ENCODE data around the gene SIGLEC5. TPM values are rescaled to one million over a fixed set of nuclear protein-coding genes. Genes with fewer than 3 reads are reported as not detected.
A peak's percentile ranks its signal among the peaks of the same experiment; 100 is the strongest.

Gene SIGLEC5
- polyA plus RNA-seq, 1 of the 3 experiments (the other 2 are of a cell fraction) = not detected

- no peaks in the 10 kb centered on the region for H3K36me3 ChIP-seq (replicated peaks in 1 of 2; ENCODE audit: control insufficient read depth in 1 of 2, insufficient read depth in 2 of 2, low read length in 1 of 2)
- no peaks in the 10 kb centered on the region for H4K20me1 ChIP-seq (ENCODE audit: insufficient read depth)
- H2AFZ ChIP-seq (ENCODE audit: low read depth) = no peak overlapping the region
- ChIA-PET POLR2A (no interaction called here), CTCF (interaction anchor here (0.9 kb wide), 1 partner anchor 35 kb away, joined by 4 read pairs; no protein-coding TSS in a partner anchor)
- H3K9ac ChIP-seq = no peak overlapping the region
- no peak overlapping the region for H3K27ac ChIP-seq (ENCODE audit: low read depth in 2 of 2, low read length in 1 of 2)
- no peaks in the 10 kb centered on the region for H3K4me1 ChIP-seq (ENCODE audit: control insufficient read depth in 1 of 2, insufficient read depth in 2 of 2, low read depth in 1 of 2, low read length in 1 of 2)
- H3K4me2 ChIP-seq = no peak overlapping the region
- no peak overlapping the region for H3K4me3 ChIP-seq (ENCODE audit: low read depth in 2 of 2, low read length in 1 of 2)
- peaks cover 11% of the 10 kb centered on the region; the same call in 1 of the 2 replicates for H3K27me3 ChIP-seq (ENCODE audit: insufficient read depth)
- H3F3A ChIP-seq (replicated peaks; ENCODE audit: insufficient read depth) = peaks cover 2% of the 10 kb centered on the region
- no peak for TF ChIP-seq YY1 (IDR thresholded peaks at IDR 0.05; ENCODE audit: low read depth)
- TF ChIP-seq TEAD4 (IDR thresholded peaks at IDR 0.05; ENCODE audit: borderline replicate concordance, insufficient read depth) = no peak
- TF ChIP-seq SMC3 (IDR thresholded peaks at IDR 0.05; ENCODE audit: low read depth, low read length) = no peak
- no peak for TF ChIP-seq FOSL2 (IDR thresholded peaks at IDR 0.05; ENCODE audit: borderline replicate concordance, low read depth)
- TF ChIP-seq RFX5 (IDR thresholded peaks at IDR 0.05; ENCODE audit: low read length) = no peak
- TF ChIP-seq CHD2 (IDR thresholded peaks at IDR 0.05; ENCODE audit: low read length, partially characterized antibody) = no peak
- no peaks in the 10 kb centered on the region for H3K9me3 ChIP-seq
- 30% methylated on average over 3 of the region's 3 CpGs for WGBS (ENCODE audit: low lambda C conversion rate)
- H3K9me2 ChIP-seq = no peaks in the 10 kb centered on the region
- DNase-seq = no peak
- H3K79me2 ChIP-seq (ENCODE audit: insufficient read depth) = no peaks in the 10 kb centered on the region
These were observed 38.0 kb upstream of the SIGLEC5 start for GRCh38 chr19:51668216-51668615.

GRCh38 chr19:51664997-51665396 is 34.8 kb upstream of the SIGLEC5 start:
- no peaks in the 10 kb centered on the region for H4K20me1 ChIP-seq (ENCODE audit: insufficient read depth)
- H3K9ac ChIP-seq = no peak overlapping the region
- DNase-seq = no peak
- no peaks in the 10 kb centered on the region for H3K79me2 ChIP-seq (ENCODE audit: insufficient read depth)
- peaks cover 2% of the 10 kb centered on the region for H3F3A ChIP-seq (replicated peaks; ENCODE audit: insufficient read depth)
- ChIA-PET POLR2A (no interaction called here), CTCF (no interaction called here)
- no peak overlapping the region for H2AFZ ChIP-seq (ENCODE audit: low read depth)
- no peaks in the 10 kb centered on the region for H3K4me1 ChIP-seq (ENCODE audit: control insufficient read depth in 1 of 2, insufficient read depth in 2 of 2, low read depth in 1 of 2, low read length in 1 of 2)
- no peaks in the 10 kb centered on the region for H3K9me3 ChIP-seq
- H3K9me2 ChIP-seq = no peaks in the 10 kb centered on the region
- no peaks in the 10 kb centered on the region for H3K36me3 ChIP-seq (replicated peaks in 1 of 2; ENCODE audit: control insufficient read depth in 1 of 2, insufficient read depth in 2 of 2, low read length in 1 of 2)
- no peak overlapping the region for H3K4me3 ChIP-seq (ENCODE audit: low read depth in 2 of 2, low read length in 1 of 2)
- H3K27ac ChIP-seq (ENCODE audit: low read depth in 2 of 2, low read length in 1 of 2) = no peak overlapping the region
- 1% methylated on average over 3 of the region's 3 CpGs for WGBS (ENCODE audit: low lambda C conversion rate)
- peaks cover 12% of the 10 kb centered on the region; the same call in 1 of the 2 replicates for H3K27me3 ChIP-seq (ENCODE audit: insufficient read depth)
- no peak overlapping the region for H3K4me2 ChIP-seq
- peak; percentile 47 for TF ChIP-seq CTCF (IDR thresholded peaks at IDR 0.05)
- no peak for TF ChIP-seq GABPA (IDR thresholded peaks at IDR 0.05; ENCODE audit: low read depth)

GRCh38 chr19:51664131-51664530 is 33.9 kb upstream of the SIGLEC5 start:
- WGBS (ENCODE audit: low lambda C conversion rate) = 9% methylated on average over 1 of the region's 1 CpG
- POLR2A ChIA-PET = no interaction called here
- H3K27ac ChIP-seq (ENCODE audit: low read depth in 2 of 2, low read length in 1 of 2) = no peak overlapping the region
- no peak overlapping the region for H3K4me3 ChIP-seq (ENCODE audit: low read depth in 2 of 2, low read length in 1 of 2)
- H2AFZ ChIP-seq (ENCODE audit: low read depth) = no peak overlapping the region
- TF ChIP-seq TEAD4 (IDR thresholded peaks at IDR 0.05; ENCODE audit: borderline replicate concordance, insufficient read depth) (no peak), RAD21 (IDR thresholded peaks at IDR 0.05; ENCODE audit: low read length) (no peak), TAF1 (IDR thresholded peaks at IDR 0.05; ENCODE audit: borderline replicate concordance, low read depth, low read length) (no peak), YY1 (IDR thresholded peaks at IDR 0.05; ENCODE audit: low read depth) (no peak), CHD2 (IDR thresholded peaks at IDR 0.05; ENCODE audit: low read length, partially characterized antibody) (no peak), FOXJ3 (CRISPR knock-in tag; IDR thresholded peaks at IDR 0.05) (no peak), ELF1 (IDR thresholded peaks at IDR 0.05) (no peak), FOXM1 (IDR thresholded peaks at IDR 0.05; ENCODE audit: low read depth) (no peak), PBX3 (IDR thresholded peaks at IDR 0.05) (no peak), USF2 (IDR thresholded peaks at IDR 0.05; ENCODE audit: borderline replicate concordance, low read depth, low read length) (no peak), EZH2phosphoT487 (IDR thresholded peaks at IDR 0.05; ENCODE audit: borderline replicate concordance, low read depth) (no peak), POLR2AphosphoS5 (IDR thresholded peaks at IDR 0.05; ENCODE audit: low read depth, low read length) (no peak)
- H3K4me2 ChIP-seq = no peak overlapping the region
- CTCF ChIA-PET = interaction anchor here (1.2 to 2.1 kb wide), 2 partner anchors 18 to 191 kb away, joined by 3 to 9 read pairs; no protein-coding TSS in a partner anchor
- no peak for DNase-seq
- H3F3A ChIP-seq (replicated peaks; ENCODE audit: insufficient read depth) = peaks cover under 1% of the 10 kb centered on the region
- no peaks in the 10 kb centered on the region for H3K36me3 ChIP-seq (replicated peaks in 1 of 2; ENCODE audit: control insufficient read depth in 1 of 2, insufficient read depth in 2 of 2, low read length in 1 of 2)
- no peaks in the 10 kb centered on the region for H4K20me1 ChIP-seq (ENCODE audit: insufficient read depth)
- H3K4me1 ChIP-seq (ENCODE audit: control insufficient read depth in 1 of 2, insufficient read depth in 2 of 2, low read depth in 1 of 2, low read length in 1 of 2) = no peaks in the 10 kb centered on the region
- no peaks in the 10 kb centered on the region for H3K9me3 ChIP-seq
- no peak overlapping the region for H3K9ac ChIP-seq
- no peaks in the 10 kb centered on the region for H3K79me2 ChIP-seq (ENCODE audit: insufficient read depth)
- no peaks in the 10 kb centered on the region for H3K9me2 ChIP-seq
- peaks cover 12% of the 10 kb centered on the region; the same call in 1 of the 2 replicates for H3K27me3 ChIP-seq (ENCODE audit: insufficient read depth)
